ENCODE data around the gene ARRDC2. TPM values are rescaled to one million over a fixed set of nuclear protein-coding genes. Genes with fewer than 3 reads are reported as not detected.
A peak's percentile ranks its signal among the peaks of the same experiment; 100 is the strongest.

ARRDC2 gene
- total RNA-seq, 1 donor from 2014 or later, result 16.6 TPM

DNA sequence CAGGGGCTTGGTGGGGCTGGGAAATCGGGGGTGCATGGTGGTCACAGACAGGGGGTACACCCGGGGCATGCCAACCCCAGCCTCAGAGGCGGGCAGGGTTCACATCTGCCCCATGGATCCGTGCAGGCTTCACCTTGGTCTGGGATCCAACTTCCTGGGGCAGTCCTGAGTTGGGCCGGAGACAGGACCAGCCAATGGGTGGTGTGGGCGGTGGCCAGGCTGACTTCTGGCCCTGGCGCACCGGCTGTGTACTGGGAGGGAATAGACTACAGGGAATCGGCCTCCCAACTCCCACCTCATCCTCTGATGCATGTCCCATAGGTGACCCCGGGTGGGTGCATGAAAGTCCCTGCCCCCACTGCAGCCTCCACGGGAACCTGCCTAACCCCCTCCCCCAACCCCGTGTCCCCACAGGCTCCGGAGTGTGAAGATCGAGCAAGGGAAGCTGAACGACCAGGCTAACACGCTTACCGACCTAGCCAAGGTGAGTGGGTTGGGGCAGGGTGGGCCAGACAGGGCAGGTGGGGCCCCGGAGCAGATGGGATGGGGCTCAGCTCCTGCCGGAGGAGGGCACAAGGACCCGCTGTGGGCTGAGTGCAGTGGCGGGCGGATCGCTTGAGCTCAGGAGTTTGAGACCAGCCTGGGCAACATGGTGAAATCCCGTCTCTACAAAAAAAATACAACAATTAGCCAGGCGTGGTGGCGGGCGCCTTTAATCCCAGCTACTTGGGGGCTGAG, 14.7 kb upstream of the ARRDC2 start:
- intact Hi-C loops (cut with micrococcal nuclease), result no loop called here
- H3K4me3 ChIP-seq, result no peak overlapping the region
- TF ChIP-seq, protein P1, sequence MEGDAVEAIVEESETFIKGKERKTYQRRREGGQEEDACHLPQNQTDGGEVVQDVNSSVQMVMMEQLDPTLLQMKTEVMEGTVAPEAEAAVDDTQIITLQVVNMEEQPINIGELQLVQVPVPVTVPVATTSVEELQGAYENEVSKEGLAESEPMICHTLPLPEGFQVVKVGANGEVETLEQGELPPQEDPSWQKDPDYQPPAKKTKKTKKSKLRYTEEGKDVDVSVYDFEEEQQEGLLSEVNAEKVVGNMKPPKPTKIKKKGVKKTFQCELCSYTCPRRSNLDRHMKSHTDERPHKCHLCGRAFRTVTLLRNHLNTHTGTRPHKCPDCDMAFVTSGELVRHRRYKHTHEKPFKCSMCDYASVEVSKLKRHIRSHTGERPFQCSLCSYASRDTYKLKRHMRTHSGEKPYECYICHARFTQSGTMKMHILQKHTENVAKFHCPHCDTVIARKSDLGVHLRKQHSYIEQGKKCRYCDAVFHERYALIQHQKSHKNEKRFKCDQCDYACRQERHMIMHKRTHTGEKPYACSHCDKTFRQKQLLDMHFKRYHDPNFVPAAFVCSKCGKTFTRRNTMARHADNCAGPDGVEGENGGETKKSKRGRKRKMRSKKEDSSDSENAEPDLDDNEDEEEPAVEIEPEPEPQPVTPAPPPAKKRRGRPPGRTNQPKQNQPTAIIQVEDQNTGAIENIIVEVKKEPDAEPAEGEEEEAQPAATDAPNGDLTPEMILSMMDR (IDR thresholded peaks at IDR 0.05; ENCODE audit: borderline replicate concordance), result no peak
- no peak overlapping the region for H3K27ac ChIP-seq (replicated peaks)
- no peaks in the 10 kb centered on the region for H3K4me1 ChIP-seq
- no peaks in the 10 kb centered on the region for H3K36me3 ChIP-seq
- no peaks in the 10 kb centered on the region for H3K9me3 ChIP-seq (replicated peaks)
- no peak for DNase-seq
- peaks cover 38% of the 10 kb centered on the region for H3K27me3 ChIP-seq (ENCODE audit: low read depth)

DNA sequence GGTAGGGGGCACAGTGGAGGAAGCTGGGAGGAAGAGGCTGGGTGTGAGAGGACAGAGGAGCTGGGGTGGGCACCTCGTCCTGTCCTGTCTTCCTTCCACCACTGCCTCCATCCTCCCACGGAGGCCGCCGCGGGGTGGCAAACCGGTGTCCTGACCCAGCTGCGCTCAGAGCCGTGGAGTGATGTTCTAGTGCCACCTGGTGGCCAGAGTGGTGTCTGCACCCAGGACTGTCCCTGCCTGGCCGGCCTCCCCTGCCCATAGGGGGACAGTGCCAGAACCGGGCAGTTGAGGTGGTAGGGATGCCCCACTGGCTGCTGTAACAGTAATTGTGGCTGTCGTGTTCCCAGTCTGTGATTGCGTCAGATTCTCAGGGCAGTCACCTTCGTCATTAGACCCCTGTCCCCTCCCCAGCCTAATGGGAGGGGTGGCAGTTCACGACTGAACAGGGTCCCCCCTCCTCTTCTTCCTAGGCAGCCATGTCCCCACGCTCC, 11.1 kb upstream of the ARRDC2 start:
- DNase-seq, result peak; percentile 86
- Histone ChIP-seq H3K4me3 (no peak overlapping the region), H3K27ac (replicated peaks) (no peak overlapping the region)

DNA sequence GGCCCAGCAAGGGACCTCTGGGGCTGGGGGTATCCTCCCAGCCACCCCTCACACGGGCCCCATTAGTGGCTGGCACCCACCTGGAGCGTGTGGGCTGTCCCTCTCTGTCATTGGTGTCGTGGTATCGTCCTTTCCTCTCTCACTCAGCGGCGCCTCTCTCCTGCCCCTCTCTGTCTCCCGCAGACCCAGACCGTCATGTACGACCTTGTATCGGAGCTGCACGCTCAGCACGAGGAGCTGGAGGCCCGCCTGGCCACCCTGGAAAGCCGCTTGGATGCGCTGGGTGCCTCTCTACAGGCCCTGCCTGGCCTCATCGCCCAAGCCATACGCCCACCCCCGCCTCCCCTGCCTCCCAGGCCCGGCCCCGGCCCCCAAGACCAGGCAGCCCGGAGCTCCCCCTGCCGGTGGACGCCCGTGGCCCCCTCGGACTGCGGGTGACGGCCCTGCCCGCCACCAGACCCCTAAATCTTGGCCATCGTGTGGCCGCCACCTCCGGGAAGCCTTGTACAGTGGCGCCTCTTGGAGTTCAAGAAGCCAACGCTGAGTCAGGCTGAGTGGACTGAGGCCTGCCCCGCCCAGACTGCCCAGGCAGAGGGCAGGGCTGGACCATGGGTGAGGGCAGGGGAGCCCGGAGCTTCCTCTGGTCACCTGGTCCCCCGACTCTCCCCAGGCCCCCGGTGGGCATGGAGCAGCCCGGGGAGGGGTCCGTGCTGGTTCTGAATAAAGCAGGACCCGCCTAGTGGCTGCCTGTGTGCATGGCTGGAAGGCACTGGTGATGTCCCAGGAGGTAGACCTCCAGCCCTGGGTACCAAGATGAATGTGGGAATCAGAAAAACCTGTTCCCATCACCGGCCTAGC, 9.8 kb upstream of the ARRDC2 start:
- Histone ChIP-seq H3K27me3 (ENCODE audit: low read depth) (peaks cover 58% of the 10 kb centered on the region), H3K4me3 (no peak overlapping the region), H3K9me3 (replicated peaks) (no peaks in the 10 kb centered on the region), H3K4me1 (peaks cover 20% of the 10 kb centered on the region), H3K36me3 (no peaks in the 10 kb centered on the region), H3K27ac (replicated peaks) (no peak overlapping the region)
- TF ChIP-seq, protein P1 (IDR thresholded peaks at IDR 0.05; ENCODE audit: borderline replicate concordance), result no peak
- no peak for DNase-seq
- intact Hi-C loops (cut with micrococcal nuclease), result loop anchor here (5.0 kb wide), 1 partner anchor 61 kb away; no protein-coding TSS in a partner anchor

More for the DNA sequence above, 11.1 kb upstream of the ARRDC2 start:
- no peaks in the 10 kb centered on the region for H3K36me3 ChIP-seq
- intact Hi-C loops (cut with micrococcal nuclease), result loop anchor here (5.0 kb wide), 1 partner anchor 60 kb away; no protein-coding TSS in a partner anchor
- TF ChIP-seq, protein P1 (IDR thresholded peaks at IDR 0.05; ENCODE audit: borderline replicate concordance), result peak; percentile 98
- no peaks in the 10 kb centered on the region for H3K9me3 ChIP-seq (replicated peaks)
- peaks cover 57% of the 10 kb centered on the region for H3K27me3 ChIP-seq (ENCODE audit: low read depth)
- H3K4me1 ChIP-seq, result peaks cover 7% of the 10 kb centered on the region

DNA sequence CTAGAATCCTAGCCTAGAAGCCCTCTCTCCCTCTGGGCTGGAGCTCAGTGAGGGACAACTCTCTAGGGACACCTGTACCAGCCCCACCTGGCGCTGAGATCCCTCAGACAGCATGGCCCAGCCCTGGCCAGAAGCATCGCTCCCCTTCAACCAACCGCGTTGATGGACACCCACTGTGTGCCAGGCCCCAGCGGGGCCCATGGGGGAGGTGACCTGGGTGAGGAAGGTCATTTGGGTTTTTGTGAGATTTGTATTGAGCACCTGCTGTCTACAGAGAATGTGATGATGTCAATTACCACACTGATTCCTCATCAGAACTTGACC, 9.2 kb upstream of the ARRDC2 start:
- no peaks in the 10 kb centered on the region for H3K36me3 ChIP-seq
- H3K27ac ChIP-seq (replicated peaks), result no peak overlapping the region
- H3K9me3 ChIP-seq (replicated peaks), result no peaks in the 10 kb centered on the region
- no peak for DNase-seq
- intact Hi-C loops (cut with micrococcal nuclease), result loop anchor here (5.0 kb wide), 1 partner anchor 61 kb away; no protein-coding TSS in a partner anchor
- H3K4me1 ChIP-seq, result peaks cover 21% of the 10 kb centered on the region
- peaks cover 53% of the 10 kb centered on the region for H3K27me3 ChIP-seq (ENCODE audit: low read depth)
- TF ChIP-seq, protein P1 (IDR thresholded peaks at IDR 0.05; ENCODE audit: borderline replicate concordance), result no peak
- no peak overlapping the region for H3K4me3 ChIP-seq

DNA sequence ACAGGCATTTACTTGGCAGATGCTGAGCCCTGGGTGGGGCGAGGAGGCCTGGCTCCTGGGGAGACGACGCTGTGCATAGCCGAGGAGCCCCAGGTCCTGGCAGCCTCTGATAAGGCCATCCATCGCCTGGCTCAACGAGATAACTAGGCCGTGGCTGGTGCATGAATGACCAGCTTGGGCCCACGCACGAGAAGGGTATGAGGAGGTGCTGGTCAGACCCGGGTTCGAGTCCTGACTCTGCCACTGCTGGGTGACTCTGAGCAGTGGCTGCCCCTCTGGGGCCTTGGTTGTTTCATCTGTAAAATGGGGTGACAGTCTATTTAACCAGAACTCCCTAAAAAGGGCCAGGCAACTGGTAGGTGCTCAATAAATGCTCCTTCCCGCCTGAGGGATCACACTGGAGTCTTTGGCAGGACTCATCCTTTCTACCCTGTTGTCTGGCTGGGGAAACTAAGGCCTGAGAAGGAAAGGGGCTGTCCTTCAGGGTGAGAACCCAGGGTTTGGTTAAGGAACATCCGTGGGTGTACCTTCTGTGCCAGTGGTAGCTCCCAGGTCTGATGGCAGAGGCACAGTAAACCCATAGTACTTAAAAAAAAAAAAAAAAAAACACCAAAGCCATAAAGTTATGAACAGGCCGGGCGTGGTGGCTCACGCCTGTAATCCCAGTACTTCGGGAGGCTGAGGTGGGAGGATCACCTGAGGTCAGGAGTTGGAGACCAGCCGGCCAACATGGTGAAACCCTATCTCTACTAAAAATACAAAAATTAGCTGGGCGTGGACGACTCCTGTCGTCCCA, 8.1 kb upstream of the ARRDC2 start:
- TF ChIP-seq, protein P1 (IDR thresholded peaks at IDR 0.05; ENCODE audit: borderline replicate concordance), result no peak
- H3K4me3 ChIP-seq, result peak overlapping the region; percentile 82
- no peaks in the 10 kb centered on the region for H3K36me3 ChIP-seq
- peaks cover 45% of the 10 kb centered on the region for H3K27me3 ChIP-seq (ENCODE audit: low read depth)
- H3K27ac ChIP-seq (replicated peaks), result peak overlapping the region; percentile 94
- intact Hi-C loops (cut with micrococcal nuclease), result loop anchor here (5.0 kb wide), 1 partner anchor 63 kb away; no protein-coding TSS in a partner anchor
- DNase-seq, result no peak
- H3K4me1 ChIP-seq, result peaks cover 21% of the 10 kb centered on the region
- no peaks in the 10 kb centered on the region for H3K9me3 ChIP-seq (replicated peaks)

All from left ventricle myocardium inferior (tissue), 1 donor.